Right cardiac atrium (tissue), 5 donors: ENCODE measurements around the gene PRRG2. TPM values are rescaled to one million over a fixed set of nuclear protein-coding genes. Genes with fewer than 3 reads are reported as not detected.
"Not testable (repeated sequence)": the region's sequence is repeated elsewhere in the genome, so short reads cannot be mapped to it uniquely, and the experiment has no call there.

Source experiments
- ATAC-seq, 2 donors: fragments of 200-7000 bp; cut with Tn5 transposase; one replicate each; pipeline versions ENCODE4 v1.8.0 to v1.9.1; 2020; ENCODE audit warnings: moderate library complexity in 2 of 2, mild to moderate bottlenecking in 1 of 2
- DNase-seq, 3 donors: peaks; one replicate each; pipeline ENCODE4 v3.0.0-alpha.2; 2020
- H3K27ac ChIP-seq: one replicate; pipeline ENCODE4 v1.5.1; 2013; ENCODE audit warnings: mild to moderate bottlenecking, low read length, control low read depth, moderate library complexity
- H3K27me3 ChIP-seq: one replicate; pipeline ENCODE4 v1.6.1; 2013; ENCODE audit not compliant: control insufficient read depth, insufficient read depth
- H3K4me1 ChIP-seq: one replicate; pipeline ENCODE4 v1.6.1; 2013; ENCODE audit warnings: low read length; ENCODE audit not compliant: control insufficient read depth, insufficient read depth
- H3K4me3 ChIP-seq: one replicate; pipeline ENCODE4 v1.5.1; 2013; ENCODE audit warnings: low read length, control low read depth
- H3K9me3 ChIP-seq: one replicate; pipeline ENCODE4 v1.6.1; 2013; ENCODE audit warnings: low read length; ENCODE audit not compliant: control insufficient read depth
- WGBS: extraction: QIAGEN DNeasy Blood & Tissue Kit; methylation state at CpG from one replicate; pipeline ENCODE4 v1.1.7; 2013; 5-methylcytosine and 5-hydroxymethylcytosine counted together
- intact Hi-C, 4 donors: fragments of 100-400 bp; cut with DNase I; formaldehyde crosslinking; loops; one replicate each; pipeline versions ENCODE4 v1.11.0 to v1.14.0; 2022 to 2023
- polyA plus RNA-seq: library from polyadenylated mRNA; stranded (reverse); fragments of 200-250 nt; gene quantifications from one replicate; pipeline ENCODE4 v1.2.3, GENCODE V29; 2013
- total RNA-seq, 4 donors: library from RNA; stranded (reverse); fragmentation: NEBNext Ultra II Directional; extraction: Animal tissue kit (Norgen Biotek cat#: 25700); gene quantifications; one replicate each; pipeline ENCODE4 v1.2.1, GENCODE V29; 2021
- donor health status: healthy with polysubstance abuse.
- donor health status: DM: no; HTN: yes; CAD: no.
- donor health status: DM: no; HTN: no; CAD: no.
- donor health status: DM: no; HTN: yes; CAD: no; lungs with severe emphysema.
- donor health status: DM: yes; HTN: yes; CAD: no.

PRRG2 gene
- total and polyA plus RNA-seq, 5 donors = 0.42 to 1.2 (median 0.74) TPM

- Histone ChIP-seq H3K27ac (no peak overlapping the region), H3K4me3 (no peak overlapping the region), H3K9me3 (no peaks in the 10 kb centered on the region), H3K4me1 (peaks cover 5% of the 10 kb centered on the region), H3K27me3 (no peaks in the 10 kb centered on the region)
- ATAC-seq = no peak
- DNase-seq = peak in 1 of 3 donors; percentile 26
- 95% methylated on average over 12 of the region's 12 CpGs for WGBS
- intact Hi-C loops = no loop called here
These were observed 28.5 kb downstream of the PRRG2 start for GRCh38 chr19:49609499-49610092.

GRCh38 chr19:49613374-49613773 lies 32.3 kb downstream of the PRRG2 start:
- peak in 1 of 2 donors; percentile 16 for ATAC-seq
- H3K4me1 ChIP-seq = peaks cover 2% of the 10 kb centered on the region
- no peak overlapping the region for H3K4me3 ChIP-seq
- intact Hi-C loops = no loop called here
- H3K9me3 ChIP-seq = no peaks in the 10 kb centered on the region
- no peak overlapping the region for H3K27ac ChIP-seq
- DNase-seq = peak in 1 of 3 donors; percentile 13
- WGBS = 69% methylated on average over 4 of the region's 4 CpGs
- no peaks in the 10 kb centered on the region for H3K27me3 ChIP-seq

GRCh38 chr19:49614096-49614833 lies 33.1 kb downstream of the PRRG2 start:
- Histone ChIP-seq H3K4me1 (peaks cover 2% of the 10 kb centered on the region), H3K4me3 (no peak overlapping the region), H3K9me3 (no peaks in the 10 kb centered on the region), H3K27ac (no peak overlapping the region), H3K27me3 (no peaks in the 10 kb centered on the region)
- intact Hi-C loops = no loop called here
- DNase-seq = peak in 2 of 3 donors; percentile 30 to 54
- 83% methylated on average over 19 of the region's 19 CpGs for WGBS
- ATAC-seq = peak in 1 of 2 donors; percentile 9

DNA sequence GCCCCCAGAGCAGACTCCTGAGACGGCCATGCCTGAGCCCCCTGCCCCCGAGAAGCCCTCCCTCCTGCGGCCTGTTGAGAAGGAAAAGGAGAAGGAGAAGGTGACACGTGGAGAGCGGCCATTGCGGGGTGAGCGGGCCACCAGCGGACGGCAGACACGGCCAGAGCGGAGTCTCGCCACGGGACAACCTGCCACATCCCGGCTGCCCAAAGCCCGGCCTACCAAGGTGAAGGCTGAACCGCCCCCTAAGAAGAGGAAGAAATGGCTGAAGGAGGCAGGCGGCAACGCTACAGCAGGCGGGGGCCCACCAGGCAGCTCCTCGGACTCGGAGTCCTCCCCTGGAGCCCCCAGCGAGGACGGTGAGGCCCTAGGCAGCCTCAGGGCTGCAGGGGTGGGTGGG lies 34.7 kb downstream of the PRRG2 start:
- Histone ChIP-seq H3K9me3 (no peaks in the 10 kb centered on the region), H3K4me1 (peaks cover 2% of the 10 kb centered on the region), H3K27me3 (no peaks in the 10 kb centered on the region), H3K27ac (no peak overlapping the region), H3K4me3 (no peak overlapping the region)
- peak in 2 of 3 donors; percentile 42 to 51 for DNase-seq
- 97% methylated on average over 23 of the region's 23 CpGs for WGBS
- intact Hi-C loops = no loop called here
- no peak for ATAC-seq

DNA sequence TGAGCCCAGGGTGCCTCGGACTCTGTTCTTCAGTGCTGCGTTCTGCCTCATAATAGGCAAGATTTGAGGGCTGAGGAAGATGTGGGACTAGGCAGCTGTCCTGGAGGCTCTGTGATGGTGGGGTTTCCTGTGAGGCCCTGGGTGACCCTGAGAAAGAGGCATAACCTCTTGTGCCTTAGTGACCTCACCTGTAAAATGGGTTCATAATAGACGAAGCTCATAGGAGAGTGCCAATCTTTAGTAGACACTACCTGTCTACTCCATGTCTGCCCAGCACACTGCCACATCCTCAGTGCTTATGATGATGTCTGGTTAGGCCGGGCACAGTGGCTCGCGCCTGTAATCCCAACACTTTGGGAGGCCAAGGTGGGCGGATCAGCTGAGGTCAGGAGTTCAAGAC lies 35.4 kb downstream of the PRRG2 start:
- H3K27me3 ChIP-seq = no peaks in the 10 kb centered on the region
- no peaks in the 10 kb centered on the region for H3K9me3 ChIP-seq
- peaks cover 2% of the 10 kb centered on the region for H3K4me1 ChIP-seq
- WGBS = 96% methylated on average over 7 of the region's 7 CpGs
- ATAC-seq = no peak
- intact Hi-C loops = no loop called here
- no peak overlapping the region for H3K4me3 ChIP-seq
- peak in 1 of 3 donors; percentile 28 for DNase-seq
- H3K27ac ChIP-seq = no peak overlapping the region

DNA sequence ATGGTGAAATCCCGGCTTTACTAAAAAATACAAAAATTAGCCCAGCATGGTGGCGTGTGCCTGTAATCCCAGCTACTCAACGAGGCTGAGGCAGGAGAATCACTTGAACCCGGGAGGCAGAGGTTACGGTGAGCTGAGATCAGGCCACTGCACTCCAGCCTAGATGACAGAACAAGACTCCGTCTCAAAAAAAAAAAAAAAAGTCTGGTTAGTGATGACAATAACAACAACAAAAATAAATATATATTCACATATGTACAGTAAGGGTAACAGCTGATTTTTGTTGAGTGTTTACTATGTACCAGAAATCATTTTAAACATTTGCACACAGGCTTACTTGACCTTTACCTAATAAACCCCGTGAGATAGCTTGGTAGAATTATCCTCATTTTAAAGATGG lies 35.8 kb downstream of the PRRG2 start:
- Histone ChIP-seq H3K4me1 (peaks cover 2% of the 10 kb centered on the region), H3K27me3 (no peaks in the 10 kb centered on the region), H3K4me3 (no peak overlapping the region), H3K27ac (no peak overlapping the region), H3K9me3 (no peaks in the 10 kb centered on the region)
- intact Hi-C loops = no loop called here
- DNase-seq (no peak), ATAC-seq (no peak)
- WGBS = 94% methylated on average over 7 of the region's 7 CpGs

DNA sequence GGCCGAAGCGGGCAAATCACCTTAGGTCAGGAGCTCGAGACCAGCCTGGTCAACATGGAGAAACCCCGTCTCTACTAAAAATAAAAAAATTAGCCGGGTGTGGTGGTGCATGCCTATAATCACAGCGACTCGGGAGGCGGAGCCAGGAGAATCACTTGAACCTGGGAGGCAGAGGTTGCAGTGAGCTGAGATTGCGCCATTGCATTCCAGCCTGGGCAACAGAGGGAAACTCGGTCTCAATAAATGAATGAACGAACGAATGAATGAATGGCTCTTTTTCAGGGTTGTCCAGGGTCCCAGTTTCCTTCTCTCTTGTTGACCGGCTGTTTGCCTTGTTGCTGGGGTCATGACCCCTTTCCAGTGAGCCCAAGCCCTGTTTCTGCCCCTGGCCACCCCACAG lies 36.7 kb downstream of the PRRG2 start:
- ATAC-seq, H3K27ac ChIP-seq, H3K27me3 ChIP-seq, H3K4me1 ChIP-seq, intact Hi-C loops, H3K9me3 ChIP-seq, H3K4me3 ChIP-seq: not testable (repeated sequence)
- DNase-seq = peak in 1 of 3 donors; percentile 6
- 91% methylated on average over 13 of the region's 13 CpGs for WGBS

- peak; percentile 18 to 34 for ATAC-seq
- 86% methylated on average over 27 of the region's 27 CpGs for WGBS
- Histone ChIP-seq H3K9me3 (no peaks in the 10 kb centered on the region), H3K27ac (no peak overlapping the region), H3K27me3 (no peaks in the 10 kb centered on the region), H3K4me1 (no peaks in the 10 kb centered on the region), H3K4me3 (no peak overlapping the region)
- peak in 1 of 3 donors; percentile 29 for DNase-seq
- intact Hi-C loops = no loop called here
These were observed 44.1 kb downstream of the PRRG2 start for GRCh38 chr19:49624967-49625910.

GRCh38 chr19:49626226-49626625 lies 45.1 kb downstream of the PRRG2 start:
- intact Hi-C loops = no loop called here
- DNase-seq (peak in 1 of 3 donors; percentile 4), ATAC-seq (no peak)
- no peak overlapping the region for H3K27ac ChIP-seq
- H3K9me3 ChIP-seq = no peaks in the 10 kb centered on the region
- no peak overlapping the region for H3K4me3 ChIP-seq
- 86% methylated on average over 11 of the region's 11 CpGs for WGBS
- no peaks in the 10 kb centered on the region for H3K27me3 ChIP-seq
- H3K4me1 ChIP-seq = peaks cover 7% of the 10 kb centered on the region

DNA sequence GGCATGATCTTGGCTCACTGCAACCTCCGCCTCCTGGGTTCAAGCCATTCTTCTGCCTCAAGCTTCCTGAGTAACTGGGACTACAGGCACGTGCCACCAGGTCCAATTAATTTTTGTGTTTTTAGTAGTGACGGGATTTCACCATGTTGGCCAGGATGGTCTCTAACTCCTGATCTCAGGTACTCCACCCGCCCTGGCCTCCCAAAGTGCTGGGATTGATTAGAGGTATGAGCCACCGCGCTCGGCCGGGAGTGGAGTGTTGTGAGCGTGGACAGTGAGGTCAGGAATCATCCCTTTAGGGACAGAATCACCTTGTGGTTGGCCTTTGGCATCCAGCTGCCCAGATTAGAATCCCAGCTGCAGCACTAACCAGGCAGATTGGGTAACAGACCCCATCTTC lies 48.5 kb downstream of the PRRG2 start:
- DNase-seq (peak in 2 of 3 donors; percentile 25 to 52), ATAC-seq (no peak)
- WGBS = 86% methylated on average over 9 of the region's 9 CpGs
- no peak overlapping the region for H3K4me3 ChIP-seq
- H3K27ac ChIP-seq = no peak overlapping the region
- H3K4me1 ChIP-seq = peaks cover 7% of the 10 kb centered on the region
- H3K9me3 ChIP-seq = no peaks in the 10 kb centered on the region
- no peaks in the 10 kb centered on the region for H3K27me3 ChIP-seq
- intact Hi-C loops = loop anchor here in 1 of 4 donors (10.0 kb wide), 1 partner anchor 45 kb away; the partner anchor contains the start of genes NOSIP and PRRG2
